IPS-NIHi7 (cell line): Measurements from ENCODE around the gene PPAN.

Experiments
- DNase-seq: peaks from one replicate; pipeline ENCODE4 v3.0.0; 2012; ENCODE audit warnings: mixed read lengths; ENCODE audit errors: extremely low spot score

The PPAN gene

DNA sequence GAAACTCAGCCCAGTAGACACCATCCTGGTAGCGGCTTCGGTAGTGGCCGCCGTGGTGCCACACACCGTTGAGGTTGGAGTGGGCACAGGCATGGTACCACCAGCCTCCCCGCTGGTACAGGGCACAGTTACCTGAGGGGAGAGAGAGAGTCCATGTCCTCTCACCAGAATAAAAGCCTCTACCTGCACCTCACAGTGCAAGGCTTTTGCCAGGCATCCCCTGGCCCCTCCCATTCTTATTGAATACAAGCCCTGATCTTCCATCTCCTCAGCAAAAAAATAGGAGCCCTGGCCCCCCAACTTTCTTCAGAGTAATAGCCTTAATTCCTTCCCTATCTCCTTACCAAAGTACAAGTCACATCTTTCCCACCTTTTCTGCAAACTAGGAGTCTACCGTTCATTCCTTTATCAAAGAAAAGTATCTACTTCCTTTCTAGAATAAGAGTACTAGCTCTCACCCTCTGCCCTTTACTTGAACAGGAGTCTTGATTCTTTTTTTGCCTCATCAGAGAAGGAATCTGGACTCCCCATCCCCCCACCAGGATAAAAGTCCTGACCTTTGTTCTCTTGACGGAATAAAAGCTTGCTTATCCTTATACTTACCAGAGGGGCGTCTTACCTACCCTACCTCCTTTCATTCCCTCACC is 13.4 kb upstream of the PPAN start:
- no peak for DNase-seq

DNA sequence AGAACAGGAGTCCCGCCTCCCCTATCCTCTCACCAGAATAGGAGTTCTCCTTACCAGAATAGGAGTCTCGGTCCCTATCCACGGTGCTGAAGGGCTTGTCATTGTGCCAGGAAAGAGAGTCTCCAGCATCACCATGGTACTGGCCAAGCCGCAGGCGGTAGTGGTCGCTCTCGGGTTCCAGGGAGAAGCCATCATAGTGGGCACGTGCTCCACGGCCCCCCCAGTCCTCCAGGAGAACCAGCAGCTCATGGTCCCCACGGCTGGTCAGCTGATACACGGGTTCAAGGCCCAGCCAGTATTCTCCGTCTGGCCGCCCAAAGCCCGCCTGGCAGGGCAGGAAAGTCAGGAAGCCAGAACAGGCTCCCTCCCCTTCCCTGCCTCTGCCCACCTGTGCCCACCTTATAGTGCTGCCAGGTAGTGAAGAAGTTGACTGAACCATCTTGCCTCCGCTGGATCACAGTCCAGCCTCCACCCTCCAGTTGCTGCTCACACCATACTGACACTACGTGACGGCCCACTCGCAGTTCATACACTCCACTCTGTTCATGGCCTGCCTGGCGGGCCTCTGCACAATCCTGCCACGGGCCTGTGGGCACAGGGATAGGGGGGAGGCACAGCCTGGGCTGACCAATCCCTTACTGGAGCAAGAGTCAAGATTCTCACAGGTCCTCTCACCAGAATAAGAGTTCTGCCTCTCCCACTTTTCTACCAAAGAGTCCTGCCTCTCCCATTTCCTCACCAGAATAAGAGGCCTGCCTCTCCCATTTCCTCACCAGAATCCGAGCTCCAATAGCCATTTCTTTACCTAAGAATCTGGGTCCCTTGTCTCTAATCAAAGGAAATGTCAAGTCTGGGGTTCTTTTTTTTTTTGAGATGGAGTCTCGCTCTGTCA is 12.6 kb upstream of the PPAN start:
- no peak for DNase-seq

DNA sequence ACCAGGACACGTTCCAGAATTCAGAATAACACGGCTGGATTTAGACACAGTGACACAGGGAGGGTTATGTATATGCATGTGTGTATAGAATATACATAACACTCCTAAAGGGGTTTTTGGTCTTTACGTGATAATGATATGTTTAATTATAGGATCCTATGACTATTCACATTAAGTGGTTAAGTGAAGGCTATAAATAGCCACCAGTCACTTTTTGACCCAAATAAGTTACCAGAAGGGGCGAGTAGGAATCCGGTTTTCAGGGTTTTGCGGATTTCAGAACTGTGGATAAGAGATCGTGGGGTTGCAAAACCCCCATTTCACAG is 10.6 kb upstream of the PPAN start:
- no peak for DNase-seq

DNA sequence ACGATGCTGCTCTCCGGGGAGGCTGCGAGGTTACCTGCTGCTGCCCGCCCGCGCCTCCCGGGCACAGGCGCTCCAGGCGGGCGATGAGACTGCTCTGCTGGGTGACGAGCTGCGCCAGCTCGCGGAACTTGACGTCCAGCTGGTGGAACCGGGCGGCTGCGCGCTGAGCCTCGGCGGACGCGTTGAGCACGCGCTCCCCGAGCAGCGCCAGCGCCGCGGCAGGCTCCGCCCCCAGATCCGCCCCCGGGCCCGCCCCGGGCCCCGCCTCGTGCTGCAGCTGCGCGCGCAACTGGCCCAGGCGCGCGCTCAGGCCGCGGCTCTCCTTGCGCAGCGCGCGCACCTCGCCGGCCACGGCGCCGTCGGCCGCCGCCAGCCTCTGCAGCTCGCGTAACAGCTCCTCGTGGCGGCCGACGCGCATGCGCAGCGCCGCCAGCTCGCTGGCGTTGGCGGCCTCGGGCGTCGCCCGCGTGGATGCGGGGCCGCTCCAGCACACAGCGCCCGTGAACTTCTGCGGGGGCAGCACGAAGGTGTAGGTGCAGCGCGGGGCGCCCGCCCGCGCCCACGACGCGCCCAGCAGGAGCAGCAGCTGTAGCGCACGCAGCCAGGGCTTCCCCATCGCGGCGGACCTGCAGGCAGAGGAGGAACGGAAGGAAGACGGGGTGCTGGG is 10.1 kb upstream of the PPAN start:
- DNase-seq = peak; percentile 99

GRCh38 chr19:10096615-10096963 is 9.6 kb upstream of the PPAN start:
- DNase-seq = no peak

- no peak for DNase-seq
Measured at GRCh38 chr19:10100163-10100785, 5.9 kb upstream of the PPAN start.

DNA sequence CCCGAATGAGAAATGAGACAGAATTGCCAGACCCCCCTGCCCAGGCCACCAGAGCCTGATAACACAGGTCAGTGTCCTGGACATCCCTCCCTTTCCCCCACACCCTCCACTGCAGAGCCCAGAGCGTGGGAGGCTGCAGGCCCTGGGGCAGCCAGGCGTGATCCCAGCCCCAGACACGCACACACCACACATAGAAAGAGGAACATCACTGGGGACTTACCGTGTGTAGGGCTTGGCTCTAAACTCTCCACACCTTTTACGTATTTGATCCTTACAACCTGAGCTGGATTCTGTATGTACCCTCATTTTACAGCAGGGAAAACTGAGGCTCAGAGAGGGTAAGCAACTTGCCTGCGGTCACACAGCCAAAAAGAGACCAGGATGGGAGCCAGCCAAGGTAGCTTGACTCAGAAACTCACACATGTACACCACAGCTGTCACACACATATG is 3.4 kb upstream of the PPAN start:
- no peak for DNase-seq

DNA sequence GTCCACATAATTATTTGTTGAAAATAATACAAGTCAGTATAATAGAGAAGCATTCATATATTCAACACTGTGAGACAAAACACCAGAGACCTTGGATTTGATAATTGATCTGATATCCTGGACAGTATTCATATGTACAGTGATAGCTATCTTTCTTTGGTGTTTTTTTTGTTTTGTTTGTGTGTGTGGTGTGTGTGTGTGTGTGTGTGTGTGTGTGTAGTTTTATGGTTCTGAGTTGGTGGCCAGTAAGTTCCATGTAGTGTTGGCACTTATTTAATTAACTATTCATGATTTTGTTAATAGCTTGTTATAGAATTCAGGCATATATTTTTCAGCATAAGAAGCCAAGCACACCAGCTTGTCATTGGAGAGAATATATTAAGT is 2.0 kb upstream of the PPAN start:
- DNase-seq = no peak

- no peak for DNase-seq
Measured at GRCh38 chr19:10104665-10105508, 1.3 kb upstream of the PPAN start.

DNA sequence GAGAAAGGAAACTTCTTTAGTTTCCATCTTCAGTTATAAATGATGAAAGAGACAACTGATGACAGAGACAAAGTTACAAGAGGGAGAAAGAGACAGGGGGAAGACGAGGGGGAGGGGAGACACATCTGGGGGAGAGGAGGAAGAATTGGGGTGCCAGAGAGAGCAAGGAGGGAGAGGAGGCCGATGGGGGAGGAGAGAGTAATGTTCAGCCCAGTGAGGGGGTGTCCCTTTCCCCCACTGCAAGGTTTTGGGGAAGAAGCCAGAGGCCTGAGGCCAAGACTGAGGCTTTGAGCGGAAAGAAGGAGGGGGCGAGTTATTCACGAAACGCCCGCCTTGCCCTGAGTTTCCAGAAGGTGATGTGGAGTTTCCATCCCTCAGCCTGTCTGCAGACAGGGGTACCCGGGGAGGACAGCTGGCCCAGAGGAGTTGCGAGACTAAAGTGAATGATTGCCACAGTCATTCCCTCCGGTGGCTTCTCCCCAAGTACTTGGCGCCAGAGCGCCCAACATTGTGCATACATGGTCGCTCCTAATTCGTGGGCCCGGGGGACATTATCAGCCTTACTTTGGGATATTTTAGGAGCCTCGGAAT is 558 bp upstream of the PPAN start:
- no peak for DNase-seq

DNA sequence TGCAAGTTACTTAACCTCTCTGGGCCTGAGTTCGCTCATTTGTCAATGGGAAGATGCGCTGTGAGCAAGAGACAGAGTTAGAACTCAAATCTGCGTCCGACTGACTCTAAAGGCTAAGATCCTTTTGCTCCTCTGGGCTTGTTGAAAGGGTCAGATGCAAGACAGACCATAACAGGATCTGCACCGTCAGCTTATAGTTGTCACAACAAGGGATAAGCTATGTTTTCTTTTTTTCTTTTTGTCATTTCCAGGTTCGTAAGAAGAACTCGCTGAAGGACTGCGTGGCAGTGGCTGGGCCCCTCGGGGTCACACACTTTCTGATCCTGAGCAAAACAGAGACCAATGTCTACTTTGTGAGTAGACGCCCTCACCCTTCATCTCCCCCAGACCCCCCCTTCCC is 1.1 kb downstream of the PPAN start:
- DNase-seq = no peak

GRCh38 chr19:10107817-10108367 is 1.7 kb downstream of the PPAN start:
- DNase-seq = no peak

DNA sequence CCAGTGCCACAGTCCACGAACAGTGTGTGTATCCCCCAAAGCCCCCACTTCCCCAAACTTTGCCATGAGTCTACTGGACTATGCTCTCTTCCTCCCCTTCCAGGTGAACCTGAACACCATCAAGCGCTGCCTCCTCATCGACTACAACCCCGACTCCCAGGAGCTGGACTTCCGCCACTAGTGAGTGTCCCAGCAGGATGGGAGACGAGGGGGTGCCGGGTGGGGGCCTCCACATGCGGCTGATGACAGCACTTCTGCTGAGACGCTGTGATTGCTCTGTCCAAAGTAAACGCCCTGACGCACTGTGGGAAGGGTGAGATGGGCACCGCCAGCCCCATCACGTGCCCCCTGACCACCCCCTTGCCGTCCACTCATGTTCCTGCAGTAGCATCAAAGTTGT is 3.4 kb downstream of the PPAN start:
- no peak for DNase-seq

GRCh38 chr19:10110076-10110971 is 4.2 kb downstream of the PPAN start:
- no peak for DNase-seq

DNA sequence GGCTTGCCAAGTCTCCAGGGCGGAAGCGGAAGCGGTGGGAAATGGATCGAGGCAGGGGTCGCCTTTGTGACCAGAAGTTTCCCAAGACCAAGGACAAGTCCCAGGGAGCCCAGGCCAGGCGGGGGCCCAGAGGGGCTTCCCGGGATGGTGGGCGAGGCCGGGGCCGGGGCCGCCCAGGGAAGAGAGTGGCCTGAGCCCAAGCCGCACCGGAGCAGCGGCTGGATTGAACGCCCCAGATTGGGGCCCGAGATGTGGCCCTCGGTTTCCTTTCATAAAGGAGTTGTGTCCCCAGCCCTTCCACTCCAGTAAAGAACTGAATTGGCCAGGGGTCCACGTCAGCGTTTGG is 4.8 kb downstream of the PPAN start:
- DNase-seq = no peak

DNA sequence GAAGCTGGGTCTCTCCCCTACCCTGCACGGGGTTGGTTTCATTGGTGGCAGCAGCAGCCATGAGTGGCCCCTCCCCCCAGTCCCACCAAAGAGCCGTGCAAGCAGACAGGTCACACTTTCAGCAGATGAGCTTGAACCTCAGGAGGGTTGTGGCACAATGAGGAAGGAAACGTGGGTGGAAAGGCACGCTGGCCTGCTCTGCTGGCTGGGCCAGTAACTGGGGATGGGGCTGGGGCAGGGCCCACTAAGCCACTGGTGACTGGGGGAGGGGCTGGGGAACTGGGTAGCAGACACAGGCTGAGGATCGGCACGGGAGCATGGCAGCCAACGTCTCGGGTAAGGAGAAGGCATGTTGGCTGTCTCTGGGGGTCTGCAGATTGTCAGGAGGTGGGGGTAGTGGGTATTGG is 5.2 kb downstream of the PPAN start, which contains the start of gene P2RY11:
Gene P2RY11, plus strand, starts transcription at position 289 of the 407 bp plus-strand sequence. Its CDS starts 29 bp downstream, at position 318.
- no peak for DNase-seq

- DNase-seq = no peak
Measured at GRCh38 chr19:10112037-10112761, 6.0 kb downstream of the PPAN start.

DNA sequence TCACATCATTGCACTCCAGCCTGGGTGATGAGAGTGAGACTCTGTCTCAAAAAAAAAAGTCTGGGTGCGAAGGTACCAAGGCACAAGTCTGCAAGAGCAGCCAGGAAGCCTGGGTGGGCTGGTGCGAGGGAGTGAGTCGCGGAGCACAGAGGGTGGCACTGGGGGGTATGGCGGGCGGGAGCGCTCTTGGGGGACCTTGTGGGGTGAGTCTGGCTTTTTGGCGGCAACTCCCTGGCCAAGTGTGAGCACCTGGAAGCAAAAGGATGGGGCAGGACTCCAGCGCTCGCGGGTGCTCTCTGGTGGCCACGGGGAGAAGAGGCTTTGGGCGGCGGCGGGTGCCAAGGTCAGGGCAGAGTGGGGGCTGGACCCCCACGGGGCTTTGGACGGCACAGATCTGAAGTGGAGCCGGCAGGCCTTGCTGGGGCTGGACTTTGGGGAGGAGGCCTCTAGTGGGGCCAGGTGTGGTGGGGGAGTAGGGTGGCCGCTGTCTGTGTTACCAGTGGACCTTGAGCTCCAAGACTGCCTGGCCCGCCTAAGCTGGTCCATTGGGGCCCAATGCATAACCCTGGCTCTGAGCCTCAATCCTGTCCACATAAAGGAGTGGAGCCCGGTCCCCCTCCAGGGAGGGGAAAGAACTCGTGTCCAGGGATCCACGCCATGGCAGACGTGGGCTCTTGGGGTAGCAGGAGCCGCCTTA is 6.9 kb downstream of the PPAN start:
- DNase-seq = peak; percentile 75

GRCh38 chr19:10113592-10113963 is 7.4 kb downstream of the PPAN start:
- no peak for DNase-seq
